Adrenal gland (tissue), 5 donors: ENCODE measurements around the gene CXCL13.

Experiments
- POLR2A ChIP-seq, 2 donors: fragments of 450-650 bp; IDR thresholded peaks; one replicate each; pipeline ENCODE4 v1.6.1; 2017; ENCODE audit warnings: antibody characterized with exemption in 2 of 2, mild to moderate bottlenecking in 2 of 2, moderate library complexity in 1 of 2
- TF ChIP-seq, protein P1 (sequence below), 6 experiments: fragments of 450-650 bp in 4 of 6; fragments of 200-600 bp in 2 of 6; sonication (generic) in 1 of 6; IDR thresholded peaks; 1 replicate in 5 of 6; 2 replicates in 1 of 6; pipeline versions ENCODE4 v1.5.1 to v1.8.0; 2016 to 2021; ENCODE audit warnings: antibody characterized with exemption in 6 of 6, mild to moderate bottlenecking in 2 of 6, moderate library complexity in 1 of 6
- donor health status: DM: no; HTN: no; CAD: no.

DNA sequence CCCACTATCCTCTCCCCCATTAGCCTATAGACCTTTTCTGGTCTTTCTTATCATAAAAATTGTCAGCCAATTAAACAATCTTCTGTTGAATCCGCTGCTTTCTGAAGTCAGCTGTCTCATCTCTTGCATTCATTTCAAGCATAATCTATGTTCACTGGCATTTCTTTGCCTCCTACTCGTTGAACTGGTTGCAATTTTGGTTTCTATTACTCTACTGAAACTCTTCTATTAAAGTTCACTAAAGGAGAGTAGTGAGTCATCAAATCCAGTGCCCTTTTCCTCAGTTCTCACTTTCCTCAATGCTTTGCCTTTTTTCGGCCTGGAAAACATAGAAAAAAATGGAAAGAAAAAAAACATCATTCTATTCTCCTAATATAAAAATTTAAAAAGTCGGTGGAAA, 23.9 kb upstream of the CXCL13 start:
- TF ChIP-seq, protein P1, sequence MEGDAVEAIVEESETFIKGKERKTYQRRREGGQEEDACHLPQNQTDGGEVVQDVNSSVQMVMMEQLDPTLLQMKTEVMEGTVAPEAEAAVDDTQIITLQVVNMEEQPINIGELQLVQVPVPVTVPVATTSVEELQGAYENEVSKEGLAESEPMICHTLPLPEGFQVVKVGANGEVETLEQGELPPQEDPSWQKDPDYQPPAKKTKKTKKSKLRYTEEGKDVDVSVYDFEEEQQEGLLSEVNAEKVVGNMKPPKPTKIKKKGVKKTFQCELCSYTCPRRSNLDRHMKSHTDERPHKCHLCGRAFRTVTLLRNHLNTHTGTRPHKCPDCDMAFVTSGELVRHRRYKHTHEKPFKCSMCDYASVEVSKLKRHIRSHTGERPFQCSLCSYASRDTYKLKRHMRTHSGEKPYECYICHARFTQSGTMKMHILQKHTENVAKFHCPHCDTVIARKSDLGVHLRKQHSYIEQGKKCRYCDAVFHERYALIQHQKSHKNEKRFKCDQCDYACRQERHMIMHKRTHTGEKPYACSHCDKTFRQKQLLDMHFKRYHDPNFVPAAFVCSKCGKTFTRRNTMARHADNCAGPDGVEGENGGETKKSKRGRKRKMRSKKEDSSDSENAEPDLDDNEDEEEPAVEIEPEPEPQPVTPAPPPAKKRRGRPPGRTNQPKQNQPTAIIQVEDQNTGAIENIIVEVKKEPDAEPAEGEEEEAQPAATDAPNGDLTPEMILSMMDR (IDR thresholded peaks at IDR 0.05), result no peak
- TF ChIP-seq POLR2A (IDR thresholded peaks at IDR 0.05), result no peak
